Spleen (tissue), 11 donors: ENCODE data around the gene SLC39A8. TPM values are rescaled to one million over a fixed set of nuclear protein-coding genes. Genes with fewer than 3 reads are reported as not detected.

Source experiments
- DNase-seq: peaks from one replicate; pipeline ENCODE4 v3.0.0-alpha.2; 2020
- H3K27ac ChIP-seq, 8 donors: fragments of 200-600 bp; sonication (generic) in 7 of 8; 1 replicate in 4 of 8; 2 replicates in 4 of 8; pipeline versions ENCODE4 v1.5.0 to v1.8.0; 2016 to 2021; ENCODE audit warnings: inconsistent platforms in 4 of 8, mild to moderate bottlenecking in 4 of 8, moderate library complexity in 1 of 8
- H3K27me3 ChIP-seq, 7 donors: fragments of 200-600 bp; sonication (generic) in 6 of 7; replicated peaks in 1 of 7; 1 replicate in 4 of 7; 2 replicates in 3 of 7; pipeline versions ENCODE4 v1.5.0 to v1.8.0; 2016 to 2021; ENCODE audit warnings: inconsistent platforms in 3 of 7, mild to moderate bottlenecking in 1 of 7
- H3K36me3 ChIP-seq, 6 donors: fragments of 200-600 bp; sonication (generic) in 5 of 6; 1 replicate in 4 of 6; 2 replicates in 2 of 6; pipeline versions ENCODE4 v1.5.0 to v1.8.0; 2016 to 2021; ENCODE audit warnings: inconsistent platforms in 2 of 6
- H3K4me1 ChIP-seq, 6 donors: fragments of 200-600 bp; sonication (generic) in 5 of 6; 1 replicate in 3 of 6; 2 replicates in 3 of 6; pipeline versions ENCODE4 v1.5.0 to v1.8.0; 2016 to 2021; ENCODE audit warnings: inconsistent platforms in 3 of 6
- H3K4me3 ChIP-seq, 8 donors: fragments of 200-600 bp; sonication (generic) in 7 of 8; 1 replicate in 4 of 8; 2 replicates in 4 of 8; pipeline versions ENCODE4 v1.5.0 to v1.8.0; 2016 to 2021; ENCODE audit warnings: inconsistent platforms in 4 of 8, mild to moderate bottlenecking in 4 of 8, moderate library complexity in 2 of 8
- H3K9me3 ChIP-seq, 8 donors: fragments of 200-600 bp; sonication (generic) in 7 of 8; 1 replicate in 4 of 8; 2 replicates in 4 of 8; pipeline versions ENCODE4 v1.5.0 to v1.8.0; 2016 to 2021; ENCODE audit warnings: inconsistent platforms in 4 of 8
- POLR2A ChIP-seq, 3 donors: fragments of 450-650 bp; IDR thresholded peaks; one replicate each; pipeline ENCODE4 v1.5.1; 2017; ENCODE audit warnings: antibody characterized with exemption in 3 of 3, mild to moderate bottlenecking in 1 of 3
- POLR2AphosphoS5 ChIP-seq, 3 donors: sonication (generic); formaldehyde crosslinking; IDR thresholded peaks; one replicate each; pipeline ENCODE4 v1.5.1; 2017; ENCODE audit warnings: antibody characterized with exemption in 3 of 3
- WGBS, 5 donors: extraction: QIAGEN DNeasy Blood & Tissue Kit in 3 of 5; methylation state at CpG; one replicate each; pipeline versions ENCODE4 v1.1.5 to v1.1.7; 2013 to 2018; 5-methylcytosine and 5-hydroxymethylcytosine counted together
- intact Hi-C: fragments of 100-400 bp; cut with DNase I; formaldehyde crosslinking; loops from one replicate; pipeline ENCODE4 v1.15.0; 2023; ENCODE audit warnings: low total_unique reads
- polyA plus RNA-seq, 3 donors: library from polyadenylated mRNA; stranded (reverse); fragments of 200-250 nt; gene quantifications; one replicate each; pipeline ENCODE4 v1.2.1, GENCODE V29; 2013
- total RNA-seq, 7 donors: library from RNA; depleted of rRNA in 3 of 7; stranded (reverse); fragments of >200 nt in 3 of 7; fragmentation: NEBNext Ultra II Directional in 4 of 7; extraction: Animal tissue kit (Norgen Biotek cat#: 25700) in 4 of 7; gene quantifications; one replicate each; pipeline versions ENCODE4 v1.1.0 to v1.2.1, GENCODE V29; 2016 to 2021
- TF ChIP-seq, protein P1 (sequence below), 11 experiments: fragments of 200-600 bp in 7 of 11; fragments of 450-650 bp in 4 of 11; sonication (generic) in 4 of 11; IDR thresholded peaks in 8 of 11; conservative IDR thresholded peaks in 3 of 11; 1 replicate in 7 of 11; 2 replicates in 4 of 11; pipeline versions ENCODE4 v1.4.0 to v1.8.0; 2016 to 2021; ENCODE audit warnings: antibody characterized with exemption in 11 of 11, inconsistent platforms in 4 of 11, mild to moderate bottlenecking in 1 of 11
- donor health status: healthy with polysubstance abuse.
- donor health status: DM: no; HTN: no; CAD: no; lungs with moderate emphysema.
- donor health status: DM: no; HTN: no; CAD: no.
- donor health status: Bipolar disorder and iron deficiency.
- donor health status: healthy.
- donor health status: DM: no; HTN: no; CAD: no.
- donor health status: DM: yes; HTN: yes; CAD: no.

Gene SLC39A8
- total and polyA plus RNA-seq, 10 donors: 4.5 to 21.7 (median 15.6) TPM

GRCh38 chr4:102256321-102256720 lies 89.0 kb downstream of the SLC39A8 start:
- no peaks in the 10 kb centered on the region for H3K27me3 ChIP-seq
- no peaks in the 10 kb centered on the region for H3K9me3 ChIP-seq
- intact Hi-C loops: no loop called here
- 77 to 88% (median 84%) methylated on average over 3 of the region's 3 CpGs for WGBS, 5 donors
- no peak overlapping the region for H3K27ac ChIP-seq
- no peaks in the 10 kb centered on the region for H3K4me1 ChIP-seq
- no peak overlapping the region for H3K4me3 ChIP-seq
- no peaks in the 10 kb centered on the region for H3K36me3 ChIP-seq
- no peak for DNase-seq
- TF ChIP-seq, protein P1, sequence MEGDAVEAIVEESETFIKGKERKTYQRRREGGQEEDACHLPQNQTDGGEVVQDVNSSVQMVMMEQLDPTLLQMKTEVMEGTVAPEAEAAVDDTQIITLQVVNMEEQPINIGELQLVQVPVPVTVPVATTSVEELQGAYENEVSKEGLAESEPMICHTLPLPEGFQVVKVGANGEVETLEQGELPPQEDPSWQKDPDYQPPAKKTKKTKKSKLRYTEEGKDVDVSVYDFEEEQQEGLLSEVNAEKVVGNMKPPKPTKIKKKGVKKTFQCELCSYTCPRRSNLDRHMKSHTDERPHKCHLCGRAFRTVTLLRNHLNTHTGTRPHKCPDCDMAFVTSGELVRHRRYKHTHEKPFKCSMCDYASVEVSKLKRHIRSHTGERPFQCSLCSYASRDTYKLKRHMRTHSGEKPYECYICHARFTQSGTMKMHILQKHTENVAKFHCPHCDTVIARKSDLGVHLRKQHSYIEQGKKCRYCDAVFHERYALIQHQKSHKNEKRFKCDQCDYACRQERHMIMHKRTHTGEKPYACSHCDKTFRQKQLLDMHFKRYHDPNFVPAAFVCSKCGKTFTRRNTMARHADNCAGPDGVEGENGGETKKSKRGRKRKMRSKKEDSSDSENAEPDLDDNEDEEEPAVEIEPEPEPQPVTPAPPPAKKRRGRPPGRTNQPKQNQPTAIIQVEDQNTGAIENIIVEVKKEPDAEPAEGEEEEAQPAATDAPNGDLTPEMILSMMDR (IDR thresholded peaks at IDR 0.05 in 8 of 11, conservative IDR thresholded peaks at IDR 0.05 in 3 of 11): no peak
- TF ChIP-seq POLR2A (IDR thresholded peaks at IDR 0.05): no peak
- TF ChIP-seq POLR2AphosphoS5 (IDR thresholded peaks at IDR 0.05): no peak

DNA sequence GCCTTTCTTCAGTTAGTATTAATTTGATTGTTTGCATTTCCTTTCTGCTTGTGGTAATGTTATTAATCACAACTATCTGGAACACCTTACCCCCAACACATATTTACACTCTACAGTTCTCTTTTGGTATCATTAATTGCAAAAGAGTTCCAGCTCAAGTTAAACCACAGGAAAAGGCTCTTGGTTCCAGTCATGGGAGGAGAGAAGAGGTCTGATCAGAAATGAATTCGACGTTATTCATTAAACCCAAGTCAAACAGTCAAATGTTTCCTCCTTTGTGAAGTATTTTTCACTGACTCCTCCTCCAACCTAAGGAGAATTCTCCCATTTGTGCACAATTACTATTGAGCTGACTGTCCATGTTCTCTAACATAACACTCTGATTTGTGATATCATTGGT lies 91.4 kb downstream of the SLC39A8 start:
- H3K27me3 ChIP-seq: no peaks in the 10 kb centered on the region
- H3K36me3 ChIP-seq: no peaks in the 10 kb centered on the region
- 64 to 92% (median 81%) methylated on average over 2 of the region's 2 CpGs for WGBS, 5 donors
- intact Hi-C loops: no loop called here
- no peaks in the 10 kb centered on the region for H3K9me3 ChIP-seq
- TF ChIP-seq POLR2AphosphoS5 (IDR thresholded peaks at IDR 0.05): no peak
- H3K4me1 ChIP-seq: no peaks in the 10 kb centered on the region
- no peak overlapping the region for H3K27ac ChIP-seq
- DNase-seq: no peak
- no peak overlapping the region for H3K4me3 ChIP-seq

GRCh38 chr4:102252171-102252570 lies 93.1 kb downstream of the SLC39A8 start:
- Histone ChIP-seq H3K9me3 (no peaks in the 10 kb centered on the region), H3K36me3 (no peaks in the 10 kb centered on the region), H3K27ac (no peak overlapping the region), H3K4me1 (no peaks in the 10 kb centered on the region), H3K4me3 (no peak overlapping the region), H3K27me3 (no peaks in the 10 kb centered on the region)
- TF ChIP-seq POLR2AphosphoS5 (IDR thresholded peaks at IDR 0.05): no peak
- TF ChIP-seq, protein P1 (IDR thresholded peaks at IDR 0.05 in 8 of 11, conservative IDR thresholded peaks at IDR 0.05 in 3 of 11): no peak
- TF ChIP-seq POLR2A (IDR thresholded peaks at IDR 0.05): no peak
- DNase-seq: no peak
- WGBS, 5 donors: 89 to 100% (median 95%) methylated on average over 2 of the region's 2 CpGs
- intact Hi-C loops: no loop called here

DNA sequence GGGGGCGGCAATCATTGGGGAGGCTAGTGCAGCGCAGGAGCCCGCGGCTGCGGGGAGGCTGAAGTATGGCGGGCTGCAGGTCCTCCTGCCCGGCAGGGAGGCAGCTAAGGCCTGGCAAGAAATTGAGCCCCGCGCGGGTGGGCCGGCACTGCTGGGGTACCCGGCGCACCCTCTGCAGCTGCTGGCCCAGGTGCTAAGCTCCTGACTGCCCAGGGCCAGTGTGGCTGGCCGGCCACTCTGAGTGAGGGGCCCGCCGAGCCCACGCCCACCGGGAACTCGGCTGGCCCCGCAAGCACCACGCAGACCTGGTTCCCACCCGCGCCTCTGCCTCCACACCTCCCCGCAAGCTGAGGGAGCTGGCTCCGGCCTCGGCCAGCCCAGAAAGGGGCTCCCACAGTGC lies 94.9 kb downstream of the SLC39A8 start:
- intact Hi-C loops: no loop called here
- H3K27ac ChIP-seq: no peak overlapping the region
- no peaks in the 10 kb centered on the region for H3K27me3 ChIP-seq
- WGBS, 5 donors: 72 to 100% (median 86%) methylated on average over 6 to 26 of the region's 26 CpGs
- no peaks in the 10 kb centered on the region for H3K36me3 ChIP-seq
- TF ChIP-seq, protein P1 (IDR thresholded peaks at IDR 0.05 in 8 of 11, conservative IDR thresholded peaks at IDR 0.05 in 3 of 11): no peak
- TF ChIP-seq POLR2A (IDR thresholded peaks at IDR 0.05) (no peak), POLR2AphosphoS5 (IDR thresholded peaks at IDR 0.05) (no peak)
- H3K4me1 ChIP-seq: no peaks in the 10 kb centered on the region
- H3K9me3 ChIP-seq: peaks cover 0 to under 1% (median 0%) of the 10 kb centered on the region in 8 donors
- no peak for DNase-seq
- no peak overlapping the region for H3K4me3 ChIP-seq

DNA sequence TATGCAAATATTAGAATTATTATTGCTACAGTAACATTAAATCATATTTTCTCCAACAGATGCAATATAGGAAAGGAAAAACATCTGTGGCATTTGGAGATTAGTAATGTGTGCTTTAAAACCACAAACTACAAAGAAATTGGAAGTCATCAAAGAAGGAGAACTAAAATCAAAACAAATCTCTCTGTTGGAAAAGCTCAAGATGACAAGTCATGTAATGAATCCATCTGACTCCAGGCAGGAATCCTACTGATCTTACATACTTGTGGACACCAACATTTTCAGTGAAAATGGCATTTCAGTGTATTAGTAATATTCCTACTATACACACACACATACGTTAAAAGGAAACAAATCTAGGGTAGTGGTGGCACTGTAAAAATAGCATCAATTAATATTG lies 98.2 kb downstream of the SLC39A8 start:
- no peak for DNase-seq
- no peaks in the 10 kb centered on the region for H3K27me3 ChIP-seq
- WGBS, 5 donors: 43 to 78% (median 67%) methylated on average over 1 of the region's 1 CpG
- H3K36me3 ChIP-seq: no peaks in the 10 kb centered on the region
- no peak overlapping the region for H3K4me3 ChIP-seq
- intact Hi-C loops: no loop called here
- H3K27ac ChIP-seq: no peak overlapping the region
- H3K4me1 ChIP-seq: no peaks in the 10 kb centered on the region
- TF ChIP-seq POLR2AphosphoS5 (IDR thresholded peaks at IDR 0.05): no peak
- TF ChIP-seq POLR2A (IDR thresholded peaks at IDR 0.05): no peak
- TF ChIP-seq, protein P1 (IDR thresholded peaks at IDR 0.05 in 8 of 11, conservative IDR thresholded peaks at IDR 0.05 in 3 of 11): no peak
- peaks cover 0 to 11% (median 4%) of the 10 kb centered on the region in 8 donors for H3K9me3 ChIP-seq
